Bronchial epithelial cell (primary cell): ENCODE data around the gene PAIP2B. TPM values are rescaled to one million over a fixed set of nuclear protein-coding genes. Genes with fewer than 3 reads are reported as not detected.

ENCODE experiments used
- DNase-seq: peaks from one replicate; pipeline ENCODE4 v3.0.0-alpha.2; 2010; ENCODE audit warnings: low read depth
- FAIRE-seq: peaks from 2 replicates; lab custom pipeline; 2011; peaks lifted over from hg19 to GRCh38; lab: Jason Lieb, UNC
- H3K27me3 ChIP-seq: 2 replicates; pipeline ENCODE4 v1.5.1; 2011; ENCODE audit warnings: low read length; ENCODE audit not compliant: control insufficient read depth, insufficient read depth
- H3K36me3 ChIP-seq: 2 replicates; pipeline ENCODE4 v1.5.1; 2011; ENCODE audit warnings: low read length; ENCODE audit not compliant: control insufficient read depth, insufficient read depth
- H3K4me3 ChIP-seq: 2 replicates; pipeline ENCODE4 v1.5.1; 2011; ENCODE audit warnings: mild to moderate bottlenecking, low read depth, low read length, control low read depth
- total RNA-seq: library from RNA; depleted of rRNA; stranded (reverse); fragments of >200 nt; gene quantifications from 2 replicates; pipeline ENCODE4 v1.2.1, GENCODE V29; 2014
- TF ChIP-seq, protein P1 (sequence below): IDR thresholded peaks from 2 replicates; pipeline ENCODE4 v1.5.1; 2011; ENCODE audit warnings: mild to moderate bottlenecking, moderate library complexity, low read length, control low read depth, inconsistent platforms; ENCODE audit not compliant: insufficient read depth, severe bottlenecking

Gene PAIP2B
- total RNA-seq, 1 donor from 2014 or later = 1.3 TPM

DNA sequence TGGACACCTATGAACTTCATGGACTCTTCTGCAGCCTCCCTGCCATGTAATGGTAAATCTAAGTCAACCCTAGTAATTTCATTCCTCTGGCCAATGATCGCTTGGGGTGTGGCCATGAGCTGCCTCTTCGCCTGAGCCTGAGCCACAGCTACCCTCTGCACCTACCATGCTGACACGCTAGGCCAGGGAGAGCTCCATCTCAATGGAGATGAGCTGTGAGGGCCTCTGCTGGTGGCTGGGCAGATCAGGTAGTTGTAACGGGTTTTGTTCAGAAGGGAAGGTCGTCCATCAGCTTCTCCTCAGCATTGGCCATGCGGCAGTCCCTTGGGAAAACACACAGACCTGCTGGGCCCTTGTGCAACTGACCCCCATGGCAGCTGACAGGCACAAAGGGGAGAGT lies 72.1 kb downstream of the PAIP2B start:
- DNase-seq = peak; percentile 52
- H3K36me3 ChIP-seq = no peaks in the 10 kb centered on the region
- TF ChIP-seq, protein P1, sequence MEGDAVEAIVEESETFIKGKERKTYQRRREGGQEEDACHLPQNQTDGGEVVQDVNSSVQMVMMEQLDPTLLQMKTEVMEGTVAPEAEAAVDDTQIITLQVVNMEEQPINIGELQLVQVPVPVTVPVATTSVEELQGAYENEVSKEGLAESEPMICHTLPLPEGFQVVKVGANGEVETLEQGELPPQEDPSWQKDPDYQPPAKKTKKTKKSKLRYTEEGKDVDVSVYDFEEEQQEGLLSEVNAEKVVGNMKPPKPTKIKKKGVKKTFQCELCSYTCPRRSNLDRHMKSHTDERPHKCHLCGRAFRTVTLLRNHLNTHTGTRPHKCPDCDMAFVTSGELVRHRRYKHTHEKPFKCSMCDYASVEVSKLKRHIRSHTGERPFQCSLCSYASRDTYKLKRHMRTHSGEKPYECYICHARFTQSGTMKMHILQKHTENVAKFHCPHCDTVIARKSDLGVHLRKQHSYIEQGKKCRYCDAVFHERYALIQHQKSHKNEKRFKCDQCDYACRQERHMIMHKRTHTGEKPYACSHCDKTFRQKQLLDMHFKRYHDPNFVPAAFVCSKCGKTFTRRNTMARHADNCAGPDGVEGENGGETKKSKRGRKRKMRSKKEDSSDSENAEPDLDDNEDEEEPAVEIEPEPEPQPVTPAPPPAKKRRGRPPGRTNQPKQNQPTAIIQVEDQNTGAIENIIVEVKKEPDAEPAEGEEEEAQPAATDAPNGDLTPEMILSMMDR = peak; percentile 71
- H3K27me3 ChIP-seq = peaks cover 2% of the 10 kb centered on the region
- H3K4me3 ChIP-seq = no peak overlapping the region
- no peak for FAIRE-seq

DNA sequence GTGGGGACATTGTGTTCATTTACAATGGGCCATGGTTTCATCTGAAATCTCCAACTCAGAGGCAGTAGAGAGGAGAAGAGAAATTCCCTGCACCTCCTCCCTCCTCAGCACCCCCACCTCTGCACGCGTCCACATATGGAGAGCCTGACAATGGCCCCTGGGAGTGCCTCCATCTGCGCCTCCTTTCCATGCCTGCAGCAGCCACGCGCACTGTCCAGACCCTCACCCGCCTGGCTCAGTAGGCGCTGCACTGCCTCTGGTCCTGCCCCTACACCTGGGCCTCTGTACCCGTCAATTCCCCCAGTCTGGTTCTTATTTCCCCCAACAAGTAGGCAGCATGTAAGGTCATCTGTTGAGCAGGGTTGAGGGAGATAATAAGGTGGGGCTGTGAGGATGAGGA lies 72.6 kb downstream of the PAIP2B start:
- H3K27me3 ChIP-seq = peaks cover 2% of the 10 kb centered on the region
- no peaks in the 10 kb centered on the region for H3K36me3 ChIP-seq
- no peak overlapping the region for H3K4me3 ChIP-seq
- FAIRE-seq = no peak
- no peak for DNase-seq
- TF ChIP-seq, protein P1 = no peak

DNA sequence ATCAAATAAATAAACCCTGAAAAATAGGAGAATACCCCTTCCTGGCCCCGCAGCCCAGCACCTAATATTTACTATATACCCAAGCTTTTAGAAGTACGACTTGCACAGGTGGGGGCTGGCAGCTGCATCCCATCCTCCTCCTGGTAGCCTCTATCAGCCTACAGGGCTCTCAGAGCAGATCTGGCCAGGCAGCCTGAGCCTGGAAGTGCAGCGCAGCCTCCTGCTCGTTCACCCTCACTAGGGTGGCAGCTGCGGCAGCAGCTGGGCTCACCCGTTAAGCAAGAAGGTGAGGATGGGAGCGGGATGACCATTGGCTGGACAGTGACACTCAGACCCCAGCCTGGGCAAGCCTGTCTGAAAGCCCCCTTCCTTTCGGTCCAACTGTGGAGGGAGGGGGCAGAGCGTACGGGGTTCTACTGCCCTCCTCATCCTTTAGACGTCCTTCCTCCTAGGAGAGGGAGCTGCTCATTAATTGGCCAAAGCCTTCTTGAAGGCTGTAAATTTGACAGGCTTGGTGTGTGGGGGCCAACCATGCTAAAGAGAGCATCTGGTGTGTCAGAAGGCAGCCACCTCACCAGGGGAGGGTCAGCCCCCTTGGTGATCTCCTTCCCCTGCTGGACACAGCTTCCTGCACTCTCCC lies 73.2 kb downstream of the PAIP2B start:
- FAIRE-seq (no peak), DNase-seq (no peak)
- Histone ChIP-seq H3K4me3 (no peak overlapping the region), H3K27me3 (peaks cover 2% of the 10 kb centered on the region), H3K36me3 (peaks cover 1% of the 10 kb centered on the region)
- TF ChIP-seq, protein P1 = no peak

DNA sequence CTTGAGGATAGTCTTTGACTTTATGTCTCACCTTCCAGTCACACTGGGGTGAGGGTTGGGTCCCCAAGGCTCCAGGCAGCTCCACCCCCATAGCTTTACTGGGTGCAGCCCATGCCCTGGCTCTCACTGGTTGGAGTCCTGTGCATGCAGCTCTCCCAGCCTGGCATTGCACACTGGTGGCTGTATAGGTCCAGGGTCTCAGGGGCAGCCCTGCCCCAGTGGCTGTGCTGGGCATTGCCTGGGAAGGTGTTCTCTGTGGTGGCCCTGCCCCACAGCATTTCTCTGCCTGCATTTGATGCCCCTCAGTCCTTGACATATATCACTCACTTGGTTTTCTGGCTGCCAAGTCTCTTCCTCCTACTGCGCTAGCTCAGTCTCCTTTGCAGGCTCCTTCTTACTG lies 75.3 kb downstream of the PAIP2B start:
- TF ChIP-seq, protein P1 = no peak
- no peaks in the 10 kb centered on the region for H3K27me3 ChIP-seq
- H3K4me3 ChIP-seq = no peak overlapping the region
- peaks cover 7% of the 10 kb centered on the region for H3K36me3 ChIP-seq
- no peak for FAIRE-seq
- DNase-seq = no peak

DNA sequence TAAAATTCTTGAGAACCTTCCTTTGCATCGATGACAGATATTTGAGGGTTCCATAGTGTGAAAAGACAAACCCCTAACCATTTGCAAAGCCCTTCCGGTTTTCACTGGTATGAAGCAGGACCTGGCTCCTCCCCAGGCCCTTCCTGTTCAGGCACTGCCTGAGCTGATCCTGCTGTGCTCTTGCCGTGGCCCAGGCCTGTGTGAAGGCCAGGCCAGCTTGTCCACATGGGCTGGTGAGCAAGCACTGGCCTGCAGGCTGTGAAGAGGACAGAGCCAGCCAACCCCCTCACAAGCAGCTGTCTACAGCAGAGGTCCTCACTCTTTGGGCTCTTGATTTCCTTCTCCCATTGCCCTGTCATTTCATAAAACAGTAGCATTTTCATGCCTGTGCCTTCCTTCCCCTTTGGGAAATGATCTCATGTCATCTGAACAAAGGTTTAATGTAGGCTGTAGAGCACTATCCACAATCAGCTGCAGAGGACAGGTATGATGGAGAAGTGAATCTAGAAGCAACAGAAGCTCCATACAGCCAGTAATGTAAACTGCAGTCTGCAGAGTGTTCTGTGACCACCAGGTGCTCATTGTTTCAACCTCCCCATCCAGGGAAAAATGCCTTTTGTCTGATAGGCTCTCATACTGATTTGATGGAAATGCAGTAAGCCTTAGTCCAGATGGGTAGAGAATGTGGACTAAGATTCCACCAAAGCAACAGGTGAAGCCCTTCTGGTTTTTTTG lies 76.7 kb downstream of the PAIP2B start:
- Histone ChIP-seq H3K4me3 (no peak overlapping the region), H3K36me3 (peaks cover 8% of the 10 kb centered on the region), H3K27me3 (no peaks in the 10 kb centered on the region)
- peak; percentile 48 for DNase-seq
- TF ChIP-seq, protein P1 = no peak
- FAIRE-seq = no peak
